SU-DHL-6 (cell line): ENCODE results near the gene BICD1.

Source experiments
- H2AFZ ChIP-seq: fragments of 200-600 bp; sonication (generic); 2 replicates; pipeline ENCODE4 v1.6.1; 2014; ENCODE audit warnings: low read depth, mild to moderate bottlenecking, moderate library complexity, mixed read lengths, antibody characterized with exemption, low read length; ENCODE audit not compliant: severe bottlenecking
- H3F3A ChIP-seq: fragments of 200-600 bp; shearing (Covaris generic); 2 replicates; pipeline ENCODE4 v1.6.0; 2016; ENCODE audit warnings: antibody characterized with exemption, mild to moderate bottlenecking; ENCODE audit not compliant: insufficient read depth
- H3K27ac ChIP-seq: fragments of 200-600 bp; sonication (generic); 2 replicates; pipeline ENCODE4 v1.5.1; 2016; ENCODE audit warnings: low read depth, mild to moderate bottlenecking, low read length, moderate library complexity, mixed read lengths
- H3K27me3 ChIP-seq: fragments of 200-600 bp; sonication (generic), shearing (Covaris generic); 2 replicates; pipeline ENCODE4 v1.6.0; 2014; ENCODE audit warnings: mild to moderate bottlenecking, low read length
- H3K36me3 ChIP-seq: fragments of 200-600 bp; sonication (generic); 2 replicates; pipeline ENCODE4 v1.6.1; 2014; ENCODE audit warnings: mild to moderate bottlenecking, low read length, mixed read lengths
- H3K4me2 ChIP-seq: fragments of 300-600, 200-600 bp; shearing (Covaris generic), sonication (generic); 2 replicates; pipeline ENCODE4 v1.6.0; 2014; ENCODE audit warnings: low read length, low read depth, mild to moderate bottlenecking; ENCODE audit not compliant: poor library complexity, severe bottlenecking
- H3K4me3 ChIP-seq: fragments of 200-600 bp; sonication (generic); 2 replicates; pipeline ENCODE4 v1.5.1; 2014; ENCODE audit warnings: antibody characterized with exemption, low read length, mild to moderate bottlenecking, mixed read lengths; ENCODE audit not compliant: insufficient read depth, poor library complexity, severe bottlenecking
- H3K79me2 ChIP-seq: fragments of 200-600 bp; sonication (generic); 2 replicates; pipeline ENCODE4 v1.6.1; 2014; ENCODE audit warnings: mild to moderate bottlenecking, low read length, moderate library complexity; ENCODE audit not compliant: insufficient read depth
- H3K9ac ChIP-seq: fragments of 200-600 bp; sonication (generic); 2 replicates; pipeline ENCODE4 v1.7.0; 2014; ENCODE audit warnings: mild to moderate bottlenecking, low read length
- H3K9me2 ChIP-seq: fragments of 200-600 bp; sonication (generic); replicated peaks from 2 replicates; pipeline ENCODE4 v1.6.1; 2014; ENCODE audit warnings: low read length; ENCODE audit not compliant: insufficient read depth
- H3K9me3 ChIP-seq: fragments of 200-600 bp; sonication (generic); 2 replicates; pipeline ENCODE4 v1.6.1; 2014; ENCODE audit warnings: low read length, mixed read lengths; ENCODE audit not compliant: insufficient read depth
- H4K20me1 ChIP-seq: fragments of 200-600 bp; sonication (generic); 2 replicates; pipeline ENCODE4 v1.6.1; 2014; ENCODE audit warnings: low read depth, mild to moderate bottlenecking, antibody characterized with exemption, low read length, moderate library complexity, mixed read lengths
- CTCF ChIP-seq: fragments of 200-600 bp; sonication (generic); IDR thresholded peaks from one replicate; pipeline ENCODE4 v1.5.1; 2017; ENCODE audit warnings: antibody characterized with exemption, mild to moderate bottlenecking, low read length, moderate library complexity; ENCODE audit not compliant: insufficient read depth, poor library complexity, severe bottlenecking
- EZH2phosphoT487 ChIP-seq: fragments of 200-600 bp; sonication (generic), shearing (Covaris generic); conservative IDR thresholded peaks from 2 replicates; pipeline ENCODE4 v1.6.1; 2018; ENCODE audit warnings: mild to moderate bottlenecking, antibody characterized with exemption, low read length, moderate library complexity, mixed read lengths

Gene BICD1

GRCh38 chr12:32125455-32126084, 18.9 kb downstream of the BICD1 start:
- Histone ChIP-seq H3K36me3 (no peaks in the 10 kb centered on the region), H3K27ac (no peak overlapping the region), H3K79me2 (peaks cover 71% of the 10 kb centered on the region), H3K27me3 (no peaks in the 10 kb centered on the region), H3K9me2 (no peaks in the 10 kb centered on the region), H3K9ac (no peak overlapping the region), H3F3A (peaks cover 12% of the 10 kb centered on the region), H3K9me3 (no peaks in the 10 kb centered on the region), H2AFZ (no peak overlapping the region), H3K4me3 (no peak overlapping the region), H3K4me2 (no peak overlapping the region), H4K20me1 (no peaks in the 10 kb centered on the region)
- TF ChIP-seq CTCF (no peak), EZH2phosphoT487 (no peak)

- no peaks in the 10 kb centered on the region for H3K36me3 ChIP-seq
- H2AFZ ChIP-seq: no peak overlapping the region
- peaks cover 74% of the 10 kb centered on the region for H3K79me2 ChIP-seq
- no peaks in the 10 kb centered on the region for H3K27me3 ChIP-seq
- H4K20me1 ChIP-seq: no peaks in the 10 kb centered on the region
- H3K9ac ChIP-seq: no peak overlapping the region
- H3K4me2 ChIP-seq: peak overlapping the region; percentile 8
- H3K9me3 ChIP-seq: no peaks in the 10 kb centered on the region
- H3K4me3 ChIP-seq: no peak overlapping the region
- no peaks in the 10 kb centered on the region for H3K9me2 ChIP-seq
- H3F3A ChIP-seq: peaks cover 18% of the 10 kb centered on the region
- TF ChIP-seq EZH2phosphoT487 (no peak), CTCF (no peak)
- H3K27ac ChIP-seq: peak overlapping the region; percentile 51
Observed at GRCh38 chr12:32126720-32127119, 20.1 kb downstream of the BICD1 start.

- H3F3A ChIP-seq: peaks cover 42% of the 10 kb centered on the region
- H3K9ac ChIP-seq: no peak overlapping the region
- no peaks in the 10 kb centered on the region for H3K9me2 ChIP-seq
- H3K4me2 ChIP-seq: no peak overlapping the region
- TF ChIP-seq EZH2phosphoT487: no peak
- no peak for TF ChIP-seq CTCF
- H3K27ac ChIP-seq: peak overlapping the region; percentile 27; the same call in 1 of the 2 replicates
- no peaks in the 10 kb centered on the region for H4K20me1 ChIP-seq
- no peak overlapping the region for H3K4me3 ChIP-seq
- H2AFZ ChIP-seq: no peak overlapping the region
- no peaks in the 10 kb centered on the region for H3K9me3 ChIP-seq
- no peaks in the 10 kb centered on the region for H3K36me3 ChIP-seq
- H3K79me2 ChIP-seq: peaks cover 68% of the 10 kb centered on the region
- no peaks in the 10 kb centered on the region for H3K27me3 ChIP-seq
Observed at GRCh38 chr12:32131666-32132065, 25.0 kb downstream of the BICD1 start.
